ENCODE results near the gene LMCD1.

Gene LMCD1

GRCh38 chr3:8507496-8507895 is 5.9 kb downstream of the LMCD1 start:
- H3K4me2 ChIP-seq (ENCODE audit: low read depth, low read length, poor library complexity, severe bottlenecking) = no peak overlapping the region
- H3F3A ChIP-seq (ENCODE audit: low read depth) = no peaks in the 10 kb centered on the region
- H3K79me2 ChIP-seq (ENCODE audit: insufficient read depth, low read length) = no peaks in the 10 kb centered on the region

GRCh38 chr3:8509961-8510360 is 8.3 kb downstream of the LMCD1 start:
- no peak for TF ChIP-seq EZH2phosphoT487 (IDR thresholded peaks at IDR 0.05; ENCODE audit: borderline replicate concordance)
- TF ChIP-seq, protein P1, sequence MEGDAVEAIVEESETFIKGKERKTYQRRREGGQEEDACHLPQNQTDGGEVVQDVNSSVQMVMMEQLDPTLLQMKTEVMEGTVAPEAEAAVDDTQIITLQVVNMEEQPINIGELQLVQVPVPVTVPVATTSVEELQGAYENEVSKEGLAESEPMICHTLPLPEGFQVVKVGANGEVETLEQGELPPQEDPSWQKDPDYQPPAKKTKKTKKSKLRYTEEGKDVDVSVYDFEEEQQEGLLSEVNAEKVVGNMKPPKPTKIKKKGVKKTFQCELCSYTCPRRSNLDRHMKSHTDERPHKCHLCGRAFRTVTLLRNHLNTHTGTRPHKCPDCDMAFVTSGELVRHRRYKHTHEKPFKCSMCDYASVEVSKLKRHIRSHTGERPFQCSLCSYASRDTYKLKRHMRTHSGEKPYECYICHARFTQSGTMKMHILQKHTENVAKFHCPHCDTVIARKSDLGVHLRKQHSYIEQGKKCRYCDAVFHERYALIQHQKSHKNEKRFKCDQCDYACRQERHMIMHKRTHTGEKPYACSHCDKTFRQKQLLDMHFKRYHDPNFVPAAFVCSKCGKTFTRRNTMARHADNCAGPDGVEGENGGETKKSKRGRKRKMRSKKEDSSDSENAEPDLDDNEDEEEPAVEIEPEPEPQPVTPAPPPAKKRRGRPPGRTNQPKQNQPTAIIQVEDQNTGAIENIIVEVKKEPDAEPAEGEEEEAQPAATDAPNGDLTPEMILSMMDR (conservative IDR thresholded peaks at IDR 0.05; ENCODE audit: low read length) = no peak
- no peaks in the 10 kb centered on the region for H3K27me3 ChIP-seq (ENCODE audit: insufficient read depth, low read length, poor library complexity, severe bottlenecking)
- H3K9me2 ChIP-seq (replicated peaks; ENCODE audit: low read depth, low read length) = no peaks in the 10 kb centered on the region
- H3K9ac ChIP-seq (ENCODE audit: low read depth, low read length, poor library complexity, severe bottlenecking) = no peak overlapping the region
- no peak overlapping the region for H2AFZ ChIP-seq (ENCODE audit: low read length)
- no peaks in the 10 kb centered on the region for H3K4me1 ChIP-seq (ENCODE audit: insufficient read depth, low read length, poor library complexity, severe bottlenecking)
- no peaks in the 10 kb centered on the region for H4K20me1 ChIP-seq (ENCODE audit: insufficient read depth, low read length, poor library complexity, severe bottlenecking)
- no peaks in the 10 kb centered on the region for H3K79me2 ChIP-seq (ENCODE audit: insufficient read depth, low read length)
- no peaks in the 10 kb centered on the region for H3F3A ChIP-seq (ENCODE audit: low read depth)
- H3K4me3 ChIP-seq (ENCODE audit: low read length, poor library complexity, severe bottlenecking) = no peak overlapping the region
- H3K36me3 ChIP-seq (ENCODE audit: insufficient read depth, low read length) = no peaks in the 10 kb centered on the region
- H3K4me2 ChIP-seq (ENCODE audit: low read depth, low read length, poor library complexity, severe bottlenecking) = no peak overlapping the region
- H3K9me3 ChIP-seq (ENCODE audit: insufficient read depth, low read depth, low read length) = no peaks in the 10 kb centered on the region

More at GRCh38 chr3:8507496-8507895, 5.9 kb downstream of the LMCD1 start:
- Histone ChIP-seq H3K9me3 (ENCODE audit: insufficient read depth, low read depth, low read length) (no peaks in the 10 kb centered on the region), H3K4me3 (ENCODE audit: low read length, poor library complexity, severe bottlenecking) (no peak overlapping the region), H2AFZ (ENCODE audit: low read length) (no peak overlapping the region), H3K9me2 (replicated peaks; ENCODE audit: low read depth, low read length) (no peaks in the 10 kb centered on the region), H3K27me3 (ENCODE audit: insufficient read depth, low read length, poor library complexity, severe bottlenecking) (no peaks in the 10 kb centered on the region), H3K4me1 (ENCODE audit: insufficient read depth, low read length, poor library complexity, severe bottlenecking) (no peaks in the 10 kb centered on the region), H3K36me3 (ENCODE audit: insufficient read depth, low read length) (no peaks in the 10 kb centered on the region), H4K20me1 (ENCODE audit: insufficient read depth, low read length, poor library complexity, severe bottlenecking) (no peaks in the 10 kb centered on the region), H3K9ac (ENCODE audit: low read depth, low read length, poor library complexity, severe bottlenecking) (no peak overlapping the region)
- TF ChIP-seq, protein P1 (conservative IDR thresholded peaks at IDR 0.05; ENCODE audit: low read length) = no peak
- no peak for TF ChIP-seq EZH2phosphoT487 (IDR thresholded peaks at IDR 0.05; ENCODE audit: borderline replicate concordance)

DNA sequence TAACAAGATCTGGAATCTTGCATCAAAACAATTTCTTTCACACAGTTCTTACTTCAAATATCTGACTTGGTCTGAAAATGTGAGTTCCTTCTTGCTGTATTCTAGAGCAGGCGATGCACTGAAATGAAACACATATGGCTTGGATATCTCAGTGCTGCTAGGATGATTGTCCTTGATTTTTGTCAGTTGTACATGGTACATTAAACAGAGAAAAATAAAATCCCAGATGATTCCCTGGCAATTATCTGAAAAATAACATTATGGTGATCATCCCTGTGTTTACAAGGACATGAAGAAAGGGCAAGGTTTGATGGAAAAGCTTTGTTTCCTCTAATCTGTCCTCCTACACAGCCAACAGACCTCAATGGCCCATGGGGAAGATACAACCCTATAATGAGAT is 10.6 kb downstream of the LMCD1 start:
- no peaks in the 10 kb centered on the region for H3K9me3 ChIP-seq (ENCODE audit: insufficient read depth, low read depth, low read length)
- no peak overlapping the region for H2AFZ ChIP-seq (ENCODE audit: low read length)
- no peaks in the 10 kb centered on the region for H3K36me3 ChIP-seq (ENCODE audit: insufficient read depth, low read length)
- TF ChIP-seq, protein P1 (conservative IDR thresholded peaks at IDR 0.05; ENCODE audit: low read length) = no peak
- TF ChIP-seq EZH2phosphoT487 (IDR thresholded peaks at IDR 0.05; ENCODE audit: borderline replicate concordance) = no peak
- no peaks in the 10 kb centered on the region for H3K27me3 ChIP-seq (ENCODE audit: insufficient read depth, low read length, poor library complexity, severe bottlenecking)
- H3K4me1 ChIP-seq (ENCODE audit: insufficient read depth, low read length, poor library complexity, severe bottlenecking) = no peaks in the 10 kb centered on the region
- no peaks in the 10 kb centered on the region for H3K79me2 ChIP-seq (ENCODE audit: insufficient read depth, low read length)
- H3K4me3 ChIP-seq (ENCODE audit: low read length, poor library complexity, severe bottlenecking) = no peak overlapping the region
- no peaks in the 10 kb centered on the region for H3F3A ChIP-seq (ENCODE audit: low read depth)
- H4K20me1 ChIP-seq (ENCODE audit: insufficient read depth, low read length, poor library complexity, severe bottlenecking) = no peaks in the 10 kb centered on the region
- no peak overlapping the region for H3K4me2 ChIP-seq (ENCODE audit: low read depth, low read length, poor library complexity, severe bottlenecking)
- H3K9ac ChIP-seq (ENCODE audit: low read depth, low read length, poor library complexity, severe bottlenecking) = no peak overlapping the region
- no peaks in the 10 kb centered on the region for H3K9me2 ChIP-seq (replicated peaks; ENCODE audit: low read depth, low read length)

All from Loucy (cell line).